A549 (cell line): ENCODE measurements around the gene STYXL1. TPM values are rescaled to one million over a fixed set of nuclear protein-coding genes. Genes with fewer than 3 reads are reported as not detected.

Experiments used
- ATAC-seq, 2 experiments: fragments of 200-7000 bp in 1 of 2; fragments of >200 bp in 1 of 2; cut with Nextera tagmentation in 1 of 2; cut with Tn5 transposase in 1 of 2; 3 replicates each; pipeline versions ENCODE4 v1.8.0 to v1.9.1; 2018 to 2020; ENCODE audit warnings: mild to moderate bottlenecking in 1 of 2, moderate library complexity in 1 of 2
- CTCF ChIA-PET: fragments of 300-600 bp; sonication (Branson Sonifier 250); formaldehyde crosslinking; extraction: SDS; loops from one replicate; lab custom pipeline; 2021; ENCODE audit warnings: antibody characterized with exemption, inconsistent platforms; lab: Yijun Ruan, JAX
- POLR2A ChIA-PET: fragments of 350-600 bp; formaldehyde crosslinking; extraction: SDS; loops from one replicate; lab custom pipeline; 2021; ENCODE audit warnings: antibody characterized with exemption, inconsistent platforms; lab: Yijun Ruan, JAX
- DNase-seq, 2 experiments: peaks; one replicate each; pipeline versions ENCODE4 v3.0.0 to v3.0.0-alpha.2; 2011 to 2016; ENCODE audit warnings: low read depth in 1 of 2, low spot score in 1 of 2
- FAIRE-seq: peaks from 2 replicates; lab custom pipeline; 2011; peaks lifted over from hg19 to GRCh38; lab: Jason Lieb, UNC
- H3K27ac ChIP-seq, 2 experiments: fragments of >200 bp; sonication (Bioruptor Twin); formaldehyde crosslinking; 3 replicates each; pipeline ENCODE4 v1.5.1; 2016 to 2017
- H3K4me1 ChIP-seq: fragments of >200 bp; sonication (Bioruptor Twin); formaldehyde crosslinking; 3 replicates; pipeline ENCODE4 v1.6.1; 2016
- H3K4me2 ChIP-seq: fragments of >200 bp; sonication (Bioruptor Twin); formaldehyde crosslinking; 3 replicates; pipeline ENCODE4 v1.6.1; 2016
- H3K4me3 ChIP-seq: fragments of >200 bp; sonication (Bioruptor Twin); formaldehyde crosslinking; 3 replicates; pipeline ENCODE4 v1.5.1; 2016
- H3K9me3 ChIP-seq: fragments of >200 bp; sonication (Bioruptor Twin); formaldehyde crosslinking; 3 replicates; pipeline ENCODE4 v1.6.1; 2016
- ATOH8 ChIP-seq: fragments of 250-450 bp; sonication (Bioruptor Pico); IDR thresholded peaks from 2 replicates; pipeline ENCODE4 v1.5.0; 2020; ENCODE audit warnings: low read depth, mild to moderate bottlenecking, moderate library complexity
- CBX2 ChIP-seq: fragments of 200-600 bp; sonication (generic); IDR thresholded peaks from 2 replicates; pipeline ENCODE4 v1.6.1; 2016; ENCODE audit warnings: low read depth, mild to moderate bottlenecking, borderline replicate concordance
- CBX8 ChIP-seq: fragments of 200-600 bp; sonication (generic); IDR thresholded peaks from 2 replicates; pipeline ENCODE4 v1.6.1; 2016
- CHD4 ChIP-seq: fragments of 200-600 bp; sonication (generic); IDR thresholded peaks from 2 replicates; pipeline ENCODE4 v1.6.1; 2016; ENCODE audit warnings: antibody characterized with exemption, mild to moderate bottlenecking, borderline replicate concordance
- CTCF ChIP-seq: fragments of >200 bp; sonication (Bioruptor Twin); formaldehyde crosslinking; IDR thresholded peaks from 3 replicates; pipeline ENCODE4 v1.5.1; 2016
- E2F6 ChIP-seq: IDR thresholded peaks from 2 replicates; pipeline ENCODE4 v1.6.1; 2012; ENCODE audit warnings: low read depth, borderline replicate concordance
- ELK1 ChIP-seq: fragments of 150-350 bp; IDR thresholded peaks from 2 replicates; pipeline ENCODE4 v1.6.1; 2014; ENCODE audit warnings: low read depth, mild to moderate bottlenecking, low read length
- FOSL2 ChIP-seq, 2 experiments: fragments of 450-650 bp in 1 of 2; fragments of >200 bp in 1 of 2; sonication (Bioruptor Twin) in 1 of 2; formaldehyde crosslinking; IDR thresholded peaks; 2 replicates each; pipeline versions ENCODE4 v1.5.0 to v1.6.1; 2016 to 2020; ENCODE audit warnings: mild to moderate bottlenecking in 1 of 2, moderate library complexity in 1 of 2
- HES2 ChIP-seq: fragments of >200 bp; sonication (Bioruptor Twin); formaldehyde crosslinking; IDR thresholded peaks from 2 replicates; pipeline ENCODE4 v1.6.1; 2016
- HOXA7 ChIP-seq: fragments of 250-450 bp; sonication (Bioruptor Pico); IDR thresholded peaks from 2 replicates; pipeline ENCODE4 v1.5.0; 2020; ENCODE audit warnings: mild to moderate bottlenecking, moderate library complexity
- HOXB13 ChIP-seq: fragments of 250-450 bp; sonication (Bioruptor Pico); IDR thresholded peaks from 2 replicates; pipeline ENCODE4 v1.5.0; 2020; ENCODE audit warnings: low read depth, mild to moderate bottlenecking, moderate library complexity
- KDM1A ChIP-seq: fragments of 200-600 bp; sonication (generic); IDR thresholded peaks from 2 replicates; pipeline ENCODE4 v1.6.1; 2016; ENCODE audit warnings: low read depth, mild to moderate bottlenecking
- MAZ ChIP-seq: fragments of 150-350 bp; IDR thresholded peaks from 2 replicates; pipeline ENCODE4 v1.6.1; 2014; ENCODE audit warnings: antibody characterized with exemption, low read depth, low read length, borderline replicate concordance
- MYC ChIP-seq: IDR thresholded peaks from 2 replicates; pipeline ENCODE4 v1.6.1; 2012; ENCODE audit warnings: mild to moderate bottlenecking, inconsistent platforms, low read length, improper control_type of control experiment, borderline replicate concordance
- NPAS2 ChIP-seq: fragments of 250-450 bp; sonication (Bioruptor Pico); IDR thresholded peaks from 2 replicates; pipeline ENCODE4 v1.8.0; 2022; ENCODE audit warnings: mild to moderate bottlenecking, moderate library complexity, borderline replicate concordance
- PBX3 ChIP-seq: IDR thresholded peaks from 2 replicates; pipeline ENCODE4 v1.6.1; 2012
- POLR2A ChIP-seq: IDR thresholded peaks from 2 replicates; pipeline ENCODE4 v1.6.1; 2012; ENCODE audit warnings: mild to moderate bottlenecking, low read length
- RCOR1 ChIP-seq: fragments of 150-350 bp; IDR thresholded peaks from 2 replicates; pipeline ENCODE4 v1.6.1; 2014; ENCODE audit warnings: antibody characterized with exemption, low read length, low read depth
- REST ChIP-seq: fragments of 200-600 bp; sonication (generic); IDR thresholded peaks from 2 replicates; pipeline ENCODE4 v1.6.1; 2016; ENCODE audit warnings: antibody characterized with exemption, mild to moderate bottlenecking, moderate library complexity
- SREBF2 ChIP-seq: fragments of 450-650 bp; IDR thresholded peaks from 2 replicates; pipeline ENCODE4 v1.6.1; 2014; ENCODE audit warnings: mild to moderate bottlenecking, moderate library complexity
- TP53 ChIP-seq: fragments of 250-450 bp; sonication (Bioruptor Pico); IDR thresholded peaks from 2 replicates; pipeline ENCODE4 v1.5.0; 2021; ENCODE audit warnings: mild to moderate bottlenecking, moderate library complexity
- ZFP36 ChIP-seq: fragments of 450-650 bp; IDR thresholded peaks from 2 replicates; pipeline ENCODE4 v1.6.1; 2014; ENCODE audit warnings: borderline replicate concordance; ENCODE audit not compliant: partially characterized antibody
- WGBS: methylation state at CpG from one replicate; pipeline ENCODE4 v1.1.6; 2017; ENCODE audit errors: missing lambda C conversion rate; 5-methylcytosine and 5-hydroxymethylcytosine counted together
- polyA plus RNA-seq, 4 experiments: library from polyadenylated mRNA; depleted of rRNA in 3 of 4; stranded (reverse); fragments of >200 nt; fragmentation: RNase III in 1 of 4; extraction: RNeasy Plus Mini Kit Qiagen cat#74134 plus additional on column Dnase treatment in 1 of 4; gene quantifications; 2 replicates in 3 of 4; 3 replicates in 1 of 4; pipeline ENCODE4 v1.2.3, GENCODE V29; 2011 to 2017

Gene STYXL1
- polyA plus RNA-seq, 2 of the 4 experiments (the other 2 are of a cell fraction), result 36.0 to 76.8 TPM

- H3K4me3 ChIP-seq, result no peak overlapping the region
- H3K4me1 ChIP-seq, result peaks cover 7% of the 10 kb centered on the region; the same call in 1 of the 3 replicates
- TF ChIP-seq FOSL2 (IDR thresholded peaks at IDR 0.05), result no peak
- TF ChIP-seq FOSL2 (CRISPR knock-in tag; IDR thresholded peaks at IDR 0.05), result no peak
- no peak for TF ChIP-seq POLR2A
- TF ChIP-seq, all 56 proteins: peak for 0
- ChIA-PET POLR2A (no interaction called here), CTCF (interaction anchor here (1.0 to 3.3 kb wide), 2 partner anchors 9 to 103 kb away, joined by 3 to 12 read pairs; no protein-coding TSS in a partner anchor)
- FAIRE-seq (no peak), DNase-seq (no peak), ATAC-seq (no peak)
- 0 out of 6 replicates have a peak overlapping the region, but pooled peaks of 1 of the 2 experiments have one; percentile 10 for H3K27ac ChIP-seq
- WGBS, result 94% methylated on average over 8 of the region's 13 CpGs
- H3K9me3 ChIP-seq, result no peaks in the 10 kb centered on the region
- H3K4me2 ChIP-seq, result no peak overlapping the region
These were observed 78.6 kb downstream of the STYXL1 start for GRCh38 chr7:75969182-75969581.

- peaks cover 7% of the 10 kb centered on the region; the same call in 1 of the 3 replicates for H3K4me1 ChIP-seq
- ChIA-PET CTCF (interaction anchor here (1.0 to 3.3 kb wide), 2 partner anchors 9 to 102 kb away, joined by 3 to 12 read pairs; no protein-coding TSS in a partner anchor), POLR2A (interaction anchor here (0.6 kb wide), 2 partner anchors 90 to 186 kb away, joined by 4 to 7 read pairs; partner anchors contain the start of gene RHBDD2)
- ATAC-seq, result no peak
- TF ChIP-seq CBX2 (no peak), REST (no peak)
- H3K4me2 ChIP-seq, result no peak overlapping the region
- no peak for FAIRE-seq
- H3K27ac ChIP-seq, result no peak overlapping the region
- WGBS, result 93% methylated on average over 12 of the region's 12 CpGs
- no peak for DNase-seq
- H3K9me3 ChIP-seq, result no peaks in the 10 kb centered on the region
- no peak overlapping the region for H3K4me3 ChIP-seq
These were observed 79.2 kb downstream of the STYXL1 start for GRCh38 chr7:75968561-75969001.

- Histone ChIP-seq H3K4me1 (peaks cover 7% of the 10 kb centered on the region; the same call in 1 of the 3 replicates), H3K27ac (no peak overlapping the region), H3K4me3 (no peak overlapping the region), H3K4me2 (no peak overlapping the region), H3K9me3 (no peaks in the 10 kb centered on the region)
- POLR2A ChIA-PET, result no interaction called here
- CTCF ChIA-PET, result interaction anchor here (1.0 kb wide), 1 partner anchor 41 kb away, joined by 4 read pairs; no protein-coding TSS in a partner anchor
- DNase-seq, result no peak
- FAIRE-seq, result no peak
- ATAC-seq, result no peak
- 82% methylated on average over 10 of the region's 10 CpGs for WGBS
- TF ChIP-seq CHD4 (no peak), ELK1 (no peak), TP53 (CRISPR knock-in tag) (no peak), HOXA7 (no peak), ZFP36 (no peak), HOXB13 (CRISPR knock-in tag) (no peak), CBX8 (no peak), MAZ (no peak), RCOR1 (no peak), CTCF (no peak), HES2 (no peak), SREBF2 (no peak), NPAS2 (CRISPR knock-in tag) (no peak), MYC (no peak), KDM1A (no peak), E2F6 (no peak), ATOH8 (CRISPR knock-in tag) (no peak), PBX3 (no peak)
These were observed 79.8 kb downstream of the STYXL1 start for GRCh38 chr7:75968012-75968411.
